K562 (cell line): ENCODE results near the gene BASP1. TPM values are rescaled to one million over a fixed set of nuclear protein-coding genes. Genes with fewer than 3 reads are reported as not detected.

Experiments
- ATAC-seq: fragments of 200-7000 bp; cut with Tn5 transposase; 3 replicates; pipeline ENCODE4 v1.9.1; 2020; ENCODE audit warnings: moderate library complexity
- BruUV-seq: library from RNA; stranded (reverse); fragments of 400-500 nt; replicated peaks from 2 replicates; lab custom pipeline; 2021; lab: Mats Ljungman, UMichigan
- CTCF ChIA-PET: fragments of 300-600 bp; formaldehyde crosslinking; extraction: SDS; loops from one replicate; lab custom pipeline; 2021; ENCODE audit warnings: low intra/inter-chr PET ratio; lab: Yijun Ruan, JAX
- POLR2A ChIA-PET: fragments of 300-600, 350-650 bp; sonication (Branson Sonifier 250); formaldehyde crosslinking; extraction: SDS; loops from one replicate; lab custom pipeline; 2021; ENCODE audit warnings: antibody characterized with exemption, inconsistent platforms; lab: Yijun Ruan, JAX
- DNase-seq, 4 experiments: peaks; one replicate each; pipeline versions ENCODE4 v3.0.0 to v3.0.0-alpha.2; 2011 to 2018; ENCODE audit warnings: low spot score in 3 of 4, mixed read lengths in 3 of 4; ENCODE audit errors: extremely low read depth in 1 of 4
- FAIRE-seq: peaks from 2 replicates; lab custom pipeline; 2011; peaks lifted over from hg19 to GRCh38; lab: Jason Lieb, UNC
- H2AFZ ChIP-seq: 2 replicates; pipeline ENCODE4 v1.6.0; 2011; ENCODE audit warnings: low read depth, low read length, control low read depth, inconsistent platforms
- H3K27ac ChIP-seq: fragments of 200-600 bp; 3 replicates; pipeline ENCODE4 v1.8.0; 2011; ENCODE audit warnings: low read depth, mild to moderate bottlenecking, control low read depth, inconsistent platforms, low read length, moderate library complexity, mixed read lengths; ENCODE audit errors: extremely low read depth
- H3K27me3 ChIP-seq, 2 experiments: fragments of 300-600 bp in 1 of 2; 2 replicates in 1 of 2; 3 replicates in 1 of 2; pipeline versions ENCODE4 v1.6.0 to v1.8.0; 2011; ENCODE audit warnings: inconsistent platforms in 2 of 2, low read length in 2 of 2, mild to moderate bottlenecking in 1 of 2, mixed read lengths in 1 of 2, moderate library complexity in 1 of 2; ENCODE audit not compliant: control insufficient read depth in 2 of 2, insufficient read depth in 2 of 2
- H3K36me3 ChIP-seq: fragments of 300-600 bp; 3 replicates; pipeline ENCODE4 v1.8.0; 2011; ENCODE audit warnings: mild to moderate bottlenecking, low read length, inconsistent platforms; ENCODE audit not compliant: control insufficient read depth, insufficient read depth
- H3K4me1 ChIP-seq, 2 experiments: fragments of 200-600 bp in 1 of 2; replicated peaks in 1 of 2; 2 replicates in 1 of 2; 3 replicates in 1 of 2; pipeline versions ENCODE4 v1.5.1 to v1.8.0; 2011; ENCODE audit warnings: inconsistent platforms in 2 of 2, low read length in 2 of 2, mild to moderate bottlenecking in 1 of 2, mixed read lengths in 1 of 2, moderate library complexity in 1 of 2; ENCODE audit not compliant: control insufficient read depth in 2 of 2, insufficient read depth in 2 of 2
- H3K4me2 ChIP-seq: 2 replicates; pipeline ENCODE4 v1.6.1; 2011; ENCODE audit warnings: low read length, control low read depth, inconsistent platforms, mixed read lengths; ENCODE audit not compliant: insufficient read depth
- H3K4me3 ChIP-seq: fragments of 200-600 bp; sonication (generic), shearing (Covaris generic); 2 replicates; pipeline ENCODE4 v1.5.1; 2016; ENCODE audit warnings: control low read depth, inconsistent platforms
- H3K79me2 ChIP-seq: fragments of 200-600 bp; 3 replicates; pipeline ENCODE4 v1.8.0; 2011; ENCODE audit warnings: low read length, inconsistent platforms; ENCODE audit not compliant: control insufficient read depth, insufficient read depth
- H3K9ac ChIP-seq, 2 experiments: 2 replicates each; pipeline versions ENCODE4 v1.6.0 to v1.6.1; 2011; ENCODE audit warnings: low read depth in 2 of 2, low read length in 2 of 2, control low read depth in 1 of 2, inconsistent platforms in 1 of 2, mild to moderate bottlenecking in 1 of 2, mixed read lengths in 1 of 2; ENCODE audit not compliant: insufficient read depth in 1 of 2
- H3K9me1 ChIP-seq: one replicate; pipeline ENCODE4 v1.6.0; 2011; ENCODE audit warnings: inconsistent platforms, mild to moderate bottlenecking, low read length, moderate library complexity; ENCODE audit not compliant: control insufficient read depth, insufficient read depth
- H3K9me3 ChIP-seq: replicated peaks from 2 replicates; pipeline ENCODE4 v1.5.1; 2011; ENCODE audit warnings: low read depth, low read length, inconsistent platforms; ENCODE audit not compliant: control insufficient read depth, insufficient read depth
- H4K20me1 ChIP-seq: replicated peaks from 2 replicates; pipeline ENCODE4 v1.6.1; 2011; ENCODE audit warnings: low read length, inconsistent platforms, mixed read lengths; ENCODE audit not compliant: control insufficient read depth, insufficient read depth
- E2F3 ChIP-seq: fragments of 250-450 bp; sonication (Bioruptor Pico); IDR thresholded peaks from 2 replicates; pipeline ENCODE4 v1.4.0; 2020; ENCODE audit warnings: mild to moderate bottlenecking
- POLR2AphosphoS2 ChIP-seq: IDR thresholded peaks from 2 replicates; pipeline ENCODE4 v1.6.1; 2012; ENCODE audit warnings: low read length, improper control_type of control experiment
- SIRT6 ChIP-seq: IDR thresholded peaks from one replicate; pipeline ENCODE4 v1.6.1; 2012; ENCODE audit warnings: low read depth, mild to moderate bottlenecking, control low read depth, inconsistent platforms, low read length, moderate library complexity
- SLC30A9 ChIP-seq: fragments of 250-450 bp; sonication (Bioruptor Pico); IDR thresholded peaks from 2 replicates; pipeline ENCODE4 v1.8.0; 2022; ENCODE audit warnings: mild to moderate bottlenecking, moderate library complexity
- SNIP1 ChIP-seq: fragments of 450-650 bp; IDR thresholded peaks from 2 replicates; pipeline ENCODE4 v1.7.1; 2017; ENCODE audit warnings: low read depth, mild to moderate bottlenecking
- SRSF7 ChIP-seq: fragments of 200-400 bp; formaldehyde crosslinking; optimal IDR thresholded peaks from 2 replicates; pipeline ENCODE3; 2017; ENCODE audit warnings: mild to moderate bottlenecking, low read depth, low read length
- ZNF253 ChIP-seq: fragments of 250-450 bp; sonication (Bioruptor Pico); conservative IDR thresholded peaks from 2 replicates; pipeline ENCODE4 v1.6.1; 2021; ENCODE audit warnings: mild to moderate bottlenecking
- ZNF316 ChIP-seq: fragments of 450-650 bp; IDR thresholded peaks from 2 replicates; pipeline ENCODE4 v1.6.1; 2016
- WGBS: fragments of 100-300 bp; shearing (Covaris generic); methylation state at CpG from one replicate; pipeline ENCODE4 v1.1.6; 2016; ENCODE audit warnings: low coverage, mixed read lengths; ENCODE audit not compliant: insufficient coverage; ENCODE audit errors: missing lambda C conversion rate; 5-methylcytosine and 5-hydroxymethylcytosine counted together
- in situ Hi-C: fragments of 300-500 bp; cut with MboI; formaldehyde crosslinking; loops from 4 replicates; pipeline ENCODE4 v1.15.0; 2018; ENCODE audit warnings: inconsistent platforms, mixed read lengths
- intact Hi-C: fragments of 100-400 bp; cut with micrococcal nuclease; formaldehyde crosslinking; loops from 2 replicates; pipeline ENCODE4 v1.14.2; 2022
- polyA plus RNA-seq, 8 experiments: library from polyadenylated mRNA; depleted of rRNA in 4 of 8; stranded (reverse) in 5 of 8; unstranded in 3 of 8; fragments of >200 nt; fragmentation: Nextera tagmentation in 2 of 8; fragmentation: Illumina TruSeq in 1 of 8; extraction: Ambion mirVana in 2 of 8; extraction: Trizol in 1 of 8; gene quantifications; 2 replicates each; pipeline versions ENCODE4 v1.2.1 to v1.2.3, GENCODE V29; 2011 to 2014; ENCODE audit warnings: inconsistent platforms in 1 of 8, missing spikeins in 1 of 8
- total RNA-seq, 7 experiments: library from RNA; depleted of rRNA in 6 of 7; stranded (reverse); fragments of >200 nt in 6 of 7; fragmentation: Illumina TruSeq in 2 of 7; extraction: Trizol in 2 of 7; gene quantifications; 2 replicates each; pipeline versions ENCODE4 v1.2.1 to v1.2.3, GENCODE V29; 2011 to 2021; ENCODE audit warnings: low replicate concordance in 1 of 7
- TF ChIP-seq, protein P1 (sequence below): fragments of 450-650 bp; formaldehyde crosslinking; conservative IDR thresholded peaks from 2 replicates; pipeline ENCODE4 v1.4.0; 2022; ENCODE audit warnings: mild to moderate bottlenecking, missing genetic modification characterization

BASP1 gene
- total and polyA plus RNA-seq, 9 of the 15 experiments (the other 6 are each of a cell fraction or from before 2014, with no cell fraction given) = 0.22 TPM; not detected in 8

DNA sequence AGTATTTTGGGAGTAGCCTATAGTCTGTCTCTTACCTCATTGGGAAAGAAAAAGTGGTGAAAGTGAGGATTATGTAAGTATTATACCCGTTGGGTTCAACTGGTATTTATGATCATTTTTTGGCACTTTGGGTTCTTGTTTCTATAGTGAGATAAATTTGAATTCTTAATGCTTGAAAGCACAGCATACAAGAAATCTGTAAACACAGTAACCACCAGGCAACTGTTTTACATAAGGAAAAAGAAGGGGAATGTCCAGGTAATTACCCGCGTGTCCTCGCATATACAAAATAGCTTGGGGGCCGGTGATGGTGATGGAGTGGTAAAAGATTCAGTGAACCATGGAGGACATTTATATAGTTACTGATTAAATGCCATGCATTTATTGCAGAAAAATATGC lies 60.5 kb downstream of the BASP1 start:
- Histone ChIP-seq H3K27ac (no peak overlapping the region), H3K4me1 (peaks cover 0 to 7% of the 10 kb centered on the region in 2 experiments; a peak in 1 of 5 replicates), H3K4me3 (no peak overlapping the region), H3K27me3 (peaks cover 0 to 17% of the 10 kb centered on the region in 2 experiments; a peak in 2 of 5 replicates), H3K36me3 (no peaks in the 10 kb centered on the region), H2AFZ (no peak overlapping the region), H3K9me3 (no peaks in the 10 kb centered on the region), H4K20me1 (no peaks in the 10 kb centered on the region), H3K9ac (no peak overlapping the region), H3K4me2 (no peak overlapping the region), H3K9me1 (no peaks in the 10 kb centered on the region), H3K79me2 (no peaks in the 10 kb centered on the region)
- TF ChIP-seq, protein P1, sequence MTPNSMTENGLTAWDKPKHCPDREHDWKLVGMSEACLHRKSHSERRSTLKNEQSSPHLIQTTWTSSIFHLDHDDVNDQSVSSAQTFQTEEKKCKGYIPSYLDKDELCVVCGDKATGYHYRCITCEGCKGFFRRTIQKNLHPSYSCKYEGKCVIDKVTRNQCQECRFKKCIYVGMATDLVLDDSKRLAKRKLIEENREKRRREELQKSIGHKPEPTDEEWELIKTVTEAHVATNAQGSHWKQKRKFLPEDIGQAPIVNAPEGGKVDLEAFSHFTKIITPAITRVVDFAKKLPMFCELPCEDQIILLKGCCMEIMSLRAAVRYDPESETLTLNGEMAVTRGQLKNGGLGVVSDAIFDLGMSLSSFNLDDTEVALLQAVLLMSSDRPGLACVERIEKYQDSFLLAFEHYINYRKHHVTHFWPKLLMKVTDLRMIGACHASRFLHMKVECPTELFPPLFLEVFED = no peak
- no peak for TF ChIP-seq E2F3
- no peak for TF ChIP-seq SIRT6
- no peak for TF ChIP-seq SLC30A9
- no peak for TF ChIP-seq ZNF253
- no peak for TF ChIP-seq SRSF7
- no peak for TF ChIP-seq ZNF316
- TF ChIP-seq SNIP1 = no peak
- no peak for TF ChIP-seq POLR2AphosphoS2
- in situ Hi-C loops (no loop called here), intact Hi-C loops (no loop called here)
- CTCF ChIA-PET = no interaction called here
- BruUV-seq = no TSS peak
- ATAC-seq (no peak), DNase-seq (no peak), FAIRE-seq (no peak)
- POLR2A ChIA-PET = no interaction called here
- 0% methylated on average over 5 of the region's 5 CpGs for WGBS
